Stimulated activated CD8-positive, alpha-beta memory T cell treated with anti-CD3 and anti-CD28 coated beads, Interleukin-7, amount 100 ng/mL, for 48 hours (primary cell): Measurements from ENCODE around the gene SLC28A2.
"Not testable (repeated sequence)": the region's sequence is repeated elsewhere in the genome, so short reads cannot be mapped to it uniquely, and the experiment has no call there.

Experiments
- DNase-seq, 2 donors: peaks; one replicate each; pipeline ENCODE4 v3.0.0-alpha.2; 2020; ENCODE audit warnings: low read depth in 1 of 2; ENCODE audit errors: extremely low read depth in 1 of 2

SLC28A2 gene

GRCh38 chr15:45251888-45252287, at the start of gene SLC28A2:
Gene SLC28A2 (plus strand): TSS chr15:45252234. CDS start chr15:45253216, 982 bp downstream.
- DNase-seq = no peak

GRCh38 chr15:45203182-45203581, 48.9 kb upstream of the SLC28A2 start:
- DNase-seq = no peak

GRCh38 chr15:45205192-45205591, 46.8 kb upstream of the SLC28A2 start:
- DNase-seq = peak in 1 of 2 donors; percentile 56

- no peak for DNase-seq
These were observed 39.5 kb upstream of the SLC28A2 start for GRCh38 chr15:45212493-45212892.

- no peak for DNase-seq
These were observed 30.9 kb upstream of the SLC28A2 start for GRCh38 chr15:45221053-45221599.

- DNase-seq = no peak
These were observed 30.1 kb upstream of the SLC28A2 start for GRCh38 chr15:45221967-45222366.

- no peak for DNase-seq
These were observed 27.3 kb upstream of the SLC28A2 start for GRCh38 chr15:45224621-45225217.

- DNase-seq = no peak
These were observed 26.3 kb upstream of the SLC28A2 start for GRCh38 chr15:45225506-45226273.

GRCh38 chr15:45228931-45229330, 23.1 kb upstream of the SLC28A2 start:
- DNase-seq = no peak

- DNase-seq = no peak
These were observed 21.6 kb upstream of the SLC28A2 start for GRCh38 chr15:45230245-45230965.

GRCh38 chr15:45231132-45231531, 20.9 kb upstream of the SLC28A2 start:
- no peak for DNase-seq

GRCh38 chr15:45231864-45232562, 20.0 kb upstream of the SLC28A2 start:
- DNase-seq = no peak

GRCh38 chr15:45234562-45235235, 17.3 kb upstream of the SLC28A2 start:
- no peak for DNase-seq

- not testable (repeated sequence) for DNase-seq
These were observed 15.2 kb upstream of the SLC28A2 start for GRCh38 chr15:45236806-45237205.

- DNase-seq = no peak
These were observed 9.7 kb upstream of the SLC28A2 start for GRCh38 chr15:45242289-45242688.

- no peak for DNase-seq
These were observed 2.8 kb upstream of the SLC28A2 start for GRCh38 chr15:45249125-45249780.

GRCh38 chr15:45253330-45253729, 1.3 kb downstream of the SLC28A2 start:
- DNase-seq = no peak

GRCh38 chr15:45254405-45254804, 2.4 kb downstream of the SLC28A2 start:
- no peak for DNase-seq

GRCh38 chr15:45254824-45255223, 2.8 kb downstream of the SLC28A2 start:
- not testable (repeated sequence) for DNase-seq

GRCh38 chr15:45259796-45260195, 7.8 kb downstream of the SLC28A2 start:
- DNase-seq = no peak
